ENCODE data around the gene DRG2. TPM values are rescaled to one million over a fixed set of nuclear protein-coding genes. Genes with fewer than 3 reads are reported as not detected.

Gene DRG2
- total and polyA plus RNA-seq, 10 of the 15 experiments (the other 5 are each of a cell fraction or from before 2014, with no cell fraction given) = 9.1 to 64.8 (median 45.7) TPM

DNA sequence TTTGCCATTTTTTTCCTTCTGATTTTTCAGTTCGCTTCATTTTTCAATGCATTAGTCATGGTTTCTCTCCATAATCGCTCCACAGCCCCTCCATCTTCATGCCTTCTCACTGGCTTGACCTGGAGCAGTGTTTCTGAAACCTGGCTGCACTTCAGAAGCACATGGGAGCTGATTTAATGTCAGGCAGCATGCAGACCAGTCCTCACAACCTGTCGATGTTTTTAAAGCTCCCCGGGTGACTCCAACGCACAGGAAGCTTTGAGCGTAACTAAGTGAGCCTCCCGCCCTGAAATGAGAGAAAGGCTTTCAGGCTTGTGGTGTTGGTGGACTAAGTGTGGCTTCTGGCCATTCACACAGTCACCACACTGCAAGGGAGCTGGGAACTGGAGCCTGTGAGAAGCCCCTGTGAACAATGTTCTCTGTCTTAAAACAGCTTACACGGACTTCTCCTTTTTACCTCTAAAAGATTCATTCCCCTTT, 16.8 kb upstream of the DRG2 start:
- ChIA-PET POLR2A (interaction anchor here (0.6 kb wide), 1 partner anchor 18 kb away, joined by 3 read pairs; no protein-coding TSS in a partner anchor), SMC1A (ENCODE audit: uncharacterized antibody, unreplicated experiment) (interaction anchor here (0.9 kb wide), 1 partner anchor 87 kb away, joined by 3 read pairs; no protein-coding TSS in a partner anchor), CTCF (interaction anchor here (1.0 kb wide), 1 partner anchor 39 kb away, joined by 3 read pairs; no protein-coding TSS in a partner anchor), RAD21 (ENCODE audit: unreplicated experiment) (no interaction called here)
- no peak overlapping the region for H3K27ac ChIP-seq (ENCODE audit: control insufficient read depth, insufficient read depth)
- H3K79me2 ChIP-seq (ENCODE audit: control insufficient read depth, insufficient read depth, low read length) = no peaks in the 10 kb centered on the region
- H3K4me3 ChIP-seq = no peak overlapping the region
- H3K36me3 ChIP-seq (ENCODE audit: control insufficient read depth in 2 of 2, insufficient read depth in 2 of 2, low read length in 1 of 2) = no peaks in the 10 kb centered on the region
- no peaks in the 10 kb centered on the region for H3K9me3 ChIP-seq (replicated peaks; ENCODE audit: control insufficient read depth, insufficient read depth, low read length)
- TF ChIP-seq, protein P1, sequence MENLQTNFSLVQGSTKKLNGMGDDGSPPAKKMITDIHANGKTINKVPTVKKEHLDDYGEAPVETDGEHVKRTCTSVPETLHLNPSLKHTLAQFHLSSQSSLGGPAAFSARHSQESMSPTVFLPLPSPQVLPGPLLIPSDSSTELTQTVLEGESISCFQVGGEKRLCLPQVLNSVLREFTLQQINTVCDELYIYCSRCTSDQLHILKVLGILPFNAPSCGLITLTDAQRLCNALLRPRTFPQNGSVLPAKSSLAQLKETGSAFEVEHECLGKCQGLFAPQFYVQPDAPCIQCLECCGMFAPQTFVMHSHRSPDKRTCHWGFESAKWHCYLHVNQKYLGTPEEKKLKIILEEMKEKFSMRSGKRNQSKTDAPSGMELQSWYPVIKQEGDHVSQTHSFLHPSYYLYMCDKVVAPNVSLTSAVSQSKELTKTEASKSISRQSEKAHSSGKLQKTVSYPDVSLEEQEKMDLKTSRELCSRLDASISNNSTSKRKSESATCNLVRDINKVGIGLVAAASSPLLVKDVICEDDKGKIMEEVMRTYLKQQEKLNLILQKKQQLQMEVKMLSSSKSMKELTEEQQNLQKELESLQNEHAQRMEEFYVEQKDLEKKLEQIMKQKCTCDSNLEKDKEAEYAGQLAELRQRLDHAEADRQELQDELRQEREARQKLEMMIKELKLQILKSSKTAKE (IDR thresholded peaks at IDR 0.05; ENCODE audit: low read depth, poor library complexity, severe bottlenecking) = no peak
- TF ChIP-seq HDGF (IDR thresholded peaks at IDR 0.05) (no peak), ATF7 (IDR thresholded peaks at IDR 0.05; ENCODE audit: low read depth) (no peak), ASH2L (IDR thresholded peaks at IDR 0.05; ENCODE audit: borderline replicate concordance, low read depth) (no peak), SPI1 (IDR thresholded peaks at IDR 0.05; ENCODE audit: borderline replicate concordance, insufficient read depth, low read depth, low read length) (peak; percentile 46; the same call in 1 of the 2 replicates), MYB (IDR thresholded peaks at IDR 0.05; ENCODE audit: borderline replicate concordance, low read depth, low read length) (no peak), ESRRA (IDR thresholded peaks at IDR 0.05; ENCODE audit: low read length) (no peak), SMAD5 (IDR thresholded peaks at IDR 0.05; ENCODE audit: low read depth) (no peak), RUNX3 (IDR thresholded peaks at IDR 0.05; ENCODE audit: low read length) (0 out of 2 replicates have a peak, but pooled peaks have one; percentile 10)
- TF ChIP-seq, protein P2, sequence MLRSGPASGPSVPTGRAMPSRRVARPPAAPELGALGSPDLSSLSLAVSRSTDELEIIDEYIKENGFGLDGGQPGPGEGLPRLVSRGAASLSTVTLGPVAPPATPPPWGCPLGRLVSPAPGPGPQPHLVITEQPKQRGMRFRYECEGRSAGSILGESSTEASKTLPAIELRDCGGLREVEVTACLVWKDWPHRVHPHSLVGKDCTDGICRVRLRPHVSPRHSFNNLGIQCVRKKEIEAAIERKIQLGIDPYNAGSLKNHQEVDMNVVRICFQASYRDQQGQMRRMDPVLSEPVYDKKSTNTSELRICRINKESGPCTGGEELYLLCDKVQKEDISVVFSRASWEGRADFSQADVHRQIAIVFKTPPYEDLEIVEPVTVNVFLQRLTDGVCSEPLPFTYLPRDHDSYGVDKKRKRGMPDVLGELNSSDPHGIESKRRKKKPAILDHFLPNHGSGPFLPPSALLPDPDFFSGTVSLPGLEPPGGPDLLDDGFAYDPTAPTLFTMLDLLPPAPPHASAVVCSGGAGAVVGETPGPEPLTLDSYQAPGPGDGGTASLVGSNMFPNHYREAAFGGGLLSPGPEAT (IDR thresholded peaks at IDR 0.05; ENCODE audit: low read depth) = no peak
- TF ChIP-seq, protein P3, sequence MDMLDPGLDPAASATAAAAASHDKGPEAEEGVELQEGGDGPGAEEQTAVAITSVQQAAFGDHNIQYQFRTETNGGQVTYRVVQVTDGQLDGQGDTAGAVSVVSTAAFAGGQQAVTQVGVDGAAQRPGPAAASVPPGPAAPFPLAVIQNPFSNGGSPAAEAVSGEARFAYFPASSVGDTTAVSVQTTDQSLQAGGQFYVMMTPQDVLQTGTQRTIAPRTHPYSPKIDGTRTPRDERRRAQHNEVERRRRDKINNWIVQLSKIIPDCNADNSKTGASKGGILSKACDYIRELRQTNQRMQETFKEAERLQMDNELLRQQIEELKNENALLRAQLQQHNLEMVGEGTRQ (IDR thresholded peaks at IDR 0.05; ENCODE audit: borderline replicate concordance, low read depth, low read length) = no peak
- TF ChIP-seq, protein P4, sequence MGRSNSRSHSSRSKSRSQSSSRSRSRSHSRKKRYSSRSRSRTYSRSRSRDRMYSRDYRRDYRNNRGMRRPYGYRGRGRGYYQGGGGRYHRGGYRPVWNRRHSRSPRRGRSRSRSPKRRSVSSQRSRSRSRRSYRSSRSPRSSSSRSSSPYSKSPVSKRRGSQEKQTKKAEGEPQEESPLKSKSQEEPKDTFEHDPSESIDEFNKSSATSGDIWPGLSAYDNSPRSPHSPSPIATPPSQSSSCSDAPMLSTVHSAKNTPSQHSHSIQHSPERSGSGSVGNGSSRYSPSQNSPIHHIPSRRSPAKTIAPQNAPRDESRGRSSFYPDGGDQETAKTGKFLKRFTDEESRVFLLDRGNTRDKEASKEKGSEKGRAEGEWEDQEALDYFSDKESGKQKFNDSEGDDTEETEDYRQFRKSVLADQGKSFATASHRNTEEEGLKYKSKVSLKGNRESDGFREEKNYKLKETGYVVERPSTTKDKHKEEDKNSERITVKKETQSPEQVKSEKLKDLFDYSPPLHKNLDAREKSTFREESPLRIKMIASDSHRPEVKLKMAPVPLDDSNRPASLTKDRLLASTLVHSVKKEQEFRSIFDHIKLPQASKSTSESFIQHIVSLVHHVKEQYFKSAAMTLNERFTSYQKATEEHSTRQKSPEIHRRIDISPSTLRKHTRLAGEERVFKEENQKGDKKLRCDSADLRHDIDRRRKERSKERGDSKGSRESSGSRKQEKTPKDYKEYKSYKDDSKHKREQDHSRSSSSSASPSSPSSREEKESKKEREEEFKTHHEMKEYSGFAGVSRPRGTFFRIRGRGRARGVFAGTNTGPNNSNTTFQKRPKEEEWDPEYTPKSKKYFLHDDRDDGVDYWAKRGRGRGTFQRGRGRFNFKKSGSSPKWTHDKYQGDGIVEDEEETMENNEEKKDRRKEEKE (IDR thresholded peaks at IDR 0.05) = no peak
- DNase-seq (ENCODE audit: low read depth, low spot score) = no peak
- no TSS peak for BruUV-seq (replicated peaks)
- H3K4me1 ChIP-seq (ENCODE audit: control insufficient read depth, insufficient read depth, low read length) = no peaks in the 10 kb centered on the region
- intact Hi-C loops (cut with micrococcal nuclease; ENCODE audit: unreplicated experiment) (no loop called here), in situ Hi-C loops (cut with MboI) (no loop called here)
- H3K9ac ChIP-seq (ENCODE audit: control insufficient read depth, insufficient read depth, low read length) = no peak overlapping the region
- no peak overlapping the region for H2AFZ ChIP-seq (ENCODE audit: control insufficient read depth, low read depth, low read length)
- 20% methylated on average over 8 of the region's 8 CpGs for WGBS (ENCODE audit: insufficient coverage, insufficient replicate concordance, low lambda C conversion rate, missing lambda C conversion rate)
- H4K20me1 ChIP-seq (ENCODE audit: control insufficient read depth, insufficient read depth) = no peaks in the 10 kb centered on the region
- H3K27me3 ChIP-seq (replicated peaks in 1 of 2; ENCODE audit: control insufficient read depth in 2 of 2, insufficient read depth in 2 of 2, low read length in 1 of 2) = no peaks in the 10 kb centered on the region
- ATAC-seq = peak; percentile 53
- FAIRE-seq = no peak
- no peak overlapping the region for H3K4me2 ChIP-seq (ENCODE audit: control insufficient read depth, insufficient read depth)
